ENCODE results near the gene DIS3L.
"Not testable (repeated sequence)": the region's sequence is repeated elsewhere in the genome, so short reads cannot be mapped to it uniquely, and the experiment has no call there.

Gene DIS3L

DNA sequence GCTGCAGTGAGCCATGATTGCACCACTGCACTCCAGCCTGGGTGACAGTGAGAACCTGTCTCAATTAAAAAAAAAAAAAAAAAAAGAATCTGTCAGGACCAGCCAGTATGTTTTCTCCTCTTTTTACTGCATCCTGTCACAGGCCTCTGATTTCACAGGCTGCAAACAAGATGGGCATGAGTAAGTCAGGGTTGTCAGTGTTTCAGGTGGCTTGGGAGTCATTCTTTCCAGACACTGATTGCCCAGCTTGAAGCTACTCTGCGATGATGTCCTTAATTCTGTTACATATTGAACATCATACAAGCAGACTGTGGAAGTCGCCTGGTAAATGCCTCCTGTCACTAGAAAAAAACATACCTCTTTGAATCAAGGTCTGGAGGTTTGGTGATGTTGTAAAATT, 18.8 kb downstream of the DIS3L start:
- no peak for DNase-seq

DNA sequence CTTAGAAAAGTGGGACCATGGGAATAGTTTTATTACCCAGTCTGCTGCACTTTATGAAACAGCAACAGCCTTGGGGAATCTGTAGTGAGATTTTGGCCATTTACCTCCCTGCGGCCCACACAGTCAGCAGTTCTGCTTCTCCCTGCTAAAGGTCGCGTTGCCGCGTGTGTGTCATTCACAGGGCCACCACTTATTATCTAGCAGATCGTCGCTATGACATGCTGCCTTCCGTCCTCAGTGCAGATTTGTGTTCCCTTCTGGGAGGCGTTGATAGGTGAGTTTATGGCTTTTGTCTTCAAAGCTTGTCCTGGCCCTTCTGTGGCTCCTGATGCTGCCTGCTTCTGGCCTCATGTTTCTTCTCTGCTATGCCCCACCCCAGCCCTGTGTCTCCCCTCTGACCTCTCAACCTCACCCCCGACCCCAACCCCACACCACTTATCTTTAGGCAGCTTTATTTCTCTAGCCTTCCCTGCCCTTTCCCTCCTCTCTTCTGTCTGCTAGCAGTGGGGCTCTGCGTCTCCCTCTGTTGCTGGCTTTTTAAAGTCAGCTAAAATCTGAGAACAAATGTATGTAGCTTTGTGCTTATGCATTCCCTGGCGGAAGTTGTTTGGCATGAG, 30.1 kb downstream of the DIS3L start:
- DNase-seq = no peak

DNA sequence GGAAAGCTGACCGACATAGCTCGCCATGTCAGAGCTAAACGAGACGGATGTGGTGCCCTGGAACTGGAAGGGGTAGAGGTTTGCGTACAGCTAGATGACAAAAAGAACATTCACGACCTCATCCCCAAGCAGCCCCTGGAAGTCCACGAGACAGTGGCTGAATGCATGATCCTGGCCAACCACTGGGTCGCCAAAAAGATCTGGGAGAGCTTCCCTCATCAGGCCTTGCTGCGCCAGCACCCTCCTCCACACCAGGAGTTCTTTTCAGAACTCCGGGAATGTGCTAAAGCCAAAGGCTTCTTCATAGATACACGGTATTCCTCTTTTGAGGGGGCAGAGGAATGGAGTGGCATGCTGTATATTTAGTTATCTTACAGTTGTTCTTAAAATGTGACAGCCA, 32.7 kb downstream of the DIS3L start:
- DNase-seq = no peak

DNA sequence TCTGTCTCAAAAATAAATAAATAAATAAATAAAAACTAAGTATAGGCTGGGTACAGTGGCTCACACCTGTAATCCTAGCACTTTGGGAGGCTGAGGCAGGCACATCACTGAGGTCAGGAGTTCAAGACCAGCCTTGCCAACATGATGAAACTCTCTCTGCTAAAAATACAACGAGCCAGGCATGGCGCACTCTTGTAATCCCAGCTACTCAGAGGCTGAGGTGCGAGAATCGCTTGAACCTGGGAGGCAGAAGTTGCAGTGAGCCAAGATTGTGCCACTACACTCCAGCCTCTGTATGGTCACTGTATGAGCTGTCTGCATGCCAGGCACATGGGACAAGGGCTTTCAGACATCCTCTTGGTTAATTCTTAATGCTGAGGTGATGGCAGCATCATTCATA, 34.4 kb downstream of the DIS3L start:
- no peak for DNase-seq

DNA sequence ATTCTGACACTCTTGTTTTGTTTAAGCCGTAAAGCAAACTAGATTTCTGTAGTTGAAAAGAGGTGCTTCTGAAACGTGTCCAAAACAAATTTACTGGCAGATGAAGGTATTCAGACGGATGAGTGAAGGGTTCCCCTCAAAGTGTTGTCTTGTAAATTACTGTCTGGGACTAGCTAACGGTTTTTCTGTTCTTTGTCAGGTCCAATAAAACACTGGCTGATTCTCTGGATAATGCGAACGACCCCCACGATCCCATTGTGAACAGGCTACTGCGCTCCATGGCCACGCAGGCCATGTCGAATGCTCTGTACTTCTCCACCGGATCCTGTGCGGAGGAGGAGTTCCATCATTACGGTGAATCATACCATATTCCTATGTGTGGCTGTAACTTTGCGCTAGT, 35.4 kb downstream of the DIS3L start:
- no peak for DNase-seq

DNA sequence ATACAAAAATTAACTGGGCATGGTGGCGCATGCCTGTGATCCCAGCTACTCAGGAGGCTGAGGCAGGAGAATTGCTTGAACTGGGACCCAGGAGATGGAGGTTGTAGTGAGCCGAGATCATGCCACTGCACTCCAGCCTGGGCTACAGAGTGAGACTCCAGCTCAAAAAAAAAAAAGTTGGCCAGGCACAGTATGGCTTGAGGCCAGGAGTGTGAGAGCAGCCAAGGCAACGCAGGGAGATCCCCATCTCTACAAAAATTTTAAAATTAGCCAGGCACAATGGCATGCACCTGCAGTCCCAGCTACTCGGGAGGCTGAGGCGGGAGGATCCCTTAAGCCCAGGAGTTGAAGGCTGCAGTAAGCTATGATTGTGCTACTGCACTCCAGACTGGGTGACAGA, 55.2 kb downstream of the DIS3L start:
- not testable (repeated sequence) for DNase-seq

DNA sequence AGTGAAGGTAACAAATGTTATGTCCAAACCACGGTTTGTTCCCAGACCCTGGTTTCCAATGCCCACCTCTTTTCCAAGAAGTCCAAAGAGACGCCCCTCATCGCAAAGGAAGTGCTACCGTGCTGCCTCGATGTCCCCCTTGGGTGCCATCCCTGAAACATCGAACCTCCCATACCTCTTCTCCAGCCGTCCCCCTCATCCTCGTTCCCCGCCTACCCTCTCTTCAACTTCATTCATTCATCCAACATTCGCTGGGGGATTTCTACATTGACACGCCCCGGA, 62.6 kb downstream of the DIS3L start:
- no peak for DNase-seq

DNA sequence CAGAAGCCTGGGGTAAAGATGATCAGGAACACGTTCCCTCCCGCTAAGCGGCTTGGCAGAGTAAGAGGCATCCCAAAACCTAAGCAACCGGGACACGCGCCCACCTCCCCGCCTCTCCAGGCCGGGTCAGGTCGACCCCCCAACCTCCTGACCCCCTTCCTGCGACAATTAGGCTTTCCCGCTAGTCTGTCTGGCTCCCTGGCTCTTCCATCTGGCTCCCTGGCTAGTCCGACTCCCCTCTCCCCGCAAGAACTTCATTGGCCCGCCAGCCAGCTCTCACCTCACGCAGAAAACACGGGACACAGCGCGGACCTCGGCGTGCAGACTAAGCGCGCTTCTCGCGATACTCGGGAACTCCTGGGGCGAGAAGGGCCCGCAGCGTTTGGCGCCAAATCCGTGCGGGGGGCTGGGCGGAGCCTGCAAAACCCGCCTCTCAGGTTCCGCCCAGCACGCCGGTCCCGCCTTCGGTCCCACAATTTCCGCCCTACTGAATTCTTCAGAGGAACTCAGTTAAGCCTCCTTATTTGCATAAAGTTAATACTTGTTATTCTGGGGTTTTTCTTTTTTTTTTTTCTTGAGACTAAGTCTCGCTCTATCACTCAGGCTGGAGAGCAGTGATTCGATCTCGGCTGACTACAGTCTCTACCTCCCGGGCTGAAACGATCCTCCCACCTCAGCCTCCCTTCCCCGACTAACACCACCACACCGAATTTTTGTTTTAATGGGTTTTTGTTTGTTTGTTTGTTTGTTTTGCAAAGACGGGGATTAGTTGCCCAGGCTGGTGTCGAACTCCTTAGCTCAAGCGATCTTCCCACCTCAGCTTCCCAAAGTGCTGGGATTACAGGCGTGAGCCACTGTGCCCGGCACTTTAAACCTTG, 63.2 kb downstream of the DIS3L start, which contains the start of gene TIPIN:
TSS of gene TIPIN (minus strand) at position 327 of the 878 bp plus-strand sequence. CDS start 3,738 bp downstream, outside the sequence.
- DNase-seq = peak; percentile 94

DNA sequence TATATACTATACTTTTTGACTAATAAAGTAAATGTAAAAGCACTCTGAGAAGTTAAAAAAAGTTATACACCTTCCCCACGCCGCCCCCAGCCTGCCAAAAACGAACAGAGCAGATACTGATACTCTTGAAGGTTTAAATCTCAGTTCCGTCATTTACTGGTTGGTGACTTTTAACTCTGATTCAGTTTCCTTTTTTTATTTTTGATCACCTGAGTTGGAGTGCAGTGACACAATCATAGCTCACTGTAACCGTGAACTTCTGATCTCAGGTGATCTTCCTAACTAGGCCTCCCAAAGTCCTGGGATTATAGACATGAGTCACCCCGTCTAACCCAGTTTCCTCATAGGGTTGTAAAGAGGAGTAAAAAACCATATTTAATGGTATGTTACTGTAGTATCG, 66.4 kb downstream of the DIS3L start:
- no peak for DNase-seq

DNA sequence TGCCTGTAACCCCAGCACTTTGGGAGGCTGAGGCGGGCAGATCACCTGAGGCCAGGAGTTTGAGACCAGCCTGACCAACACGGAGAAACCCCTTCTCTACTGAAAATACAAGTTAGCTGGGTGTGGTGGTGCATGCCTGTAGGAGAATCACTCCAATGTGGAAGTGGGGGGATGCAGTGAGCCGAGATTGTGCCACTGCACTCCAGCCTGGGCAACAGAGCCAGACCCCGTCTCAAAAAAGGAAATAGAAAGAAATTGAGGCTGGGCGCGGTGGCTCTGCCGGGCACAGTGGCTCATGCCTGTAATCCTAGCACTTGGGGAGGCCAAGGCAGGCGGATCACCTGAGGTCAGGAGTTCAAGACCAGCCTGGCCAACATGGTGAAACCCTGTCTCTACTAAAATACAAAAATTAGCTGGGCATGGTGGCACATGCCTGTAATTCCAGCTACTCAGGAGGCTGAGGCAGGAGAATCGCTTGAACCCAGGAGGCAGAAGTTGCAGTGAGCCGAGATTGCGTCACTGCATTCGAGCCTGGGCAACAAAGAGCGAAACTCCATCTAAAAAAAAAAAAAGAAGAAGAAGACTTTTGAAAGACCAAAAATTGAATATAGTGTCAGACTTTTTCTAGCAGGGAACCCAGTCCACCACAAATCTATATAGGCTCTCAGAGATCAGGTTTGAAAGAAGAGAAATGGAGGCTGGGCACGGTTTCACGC, 68.5 kb downstream of the DIS3L start:
- DNase-seq = not testable (repeated sequence)

DNA sequence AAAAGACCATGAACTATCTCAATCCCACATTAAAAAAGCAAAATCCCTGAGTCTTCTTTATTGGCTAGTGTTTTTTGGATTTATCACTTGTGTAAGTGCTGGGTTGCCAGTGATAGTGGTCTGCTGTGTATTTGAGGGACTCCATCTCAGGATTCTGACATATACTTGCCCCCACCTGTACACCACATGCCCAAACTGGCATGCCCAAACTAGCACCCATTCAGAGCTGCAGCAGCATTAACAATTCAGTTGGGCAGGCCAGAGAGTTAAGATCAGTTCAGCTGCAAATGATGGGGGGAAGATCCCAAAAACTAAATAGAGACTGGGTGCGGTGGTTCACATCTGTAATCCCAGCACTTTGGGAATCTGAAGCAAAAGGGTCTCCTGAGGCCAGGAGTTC, 69.4 kb downstream of the DIS3L start:
- DNase-seq = no peak

DNA sequence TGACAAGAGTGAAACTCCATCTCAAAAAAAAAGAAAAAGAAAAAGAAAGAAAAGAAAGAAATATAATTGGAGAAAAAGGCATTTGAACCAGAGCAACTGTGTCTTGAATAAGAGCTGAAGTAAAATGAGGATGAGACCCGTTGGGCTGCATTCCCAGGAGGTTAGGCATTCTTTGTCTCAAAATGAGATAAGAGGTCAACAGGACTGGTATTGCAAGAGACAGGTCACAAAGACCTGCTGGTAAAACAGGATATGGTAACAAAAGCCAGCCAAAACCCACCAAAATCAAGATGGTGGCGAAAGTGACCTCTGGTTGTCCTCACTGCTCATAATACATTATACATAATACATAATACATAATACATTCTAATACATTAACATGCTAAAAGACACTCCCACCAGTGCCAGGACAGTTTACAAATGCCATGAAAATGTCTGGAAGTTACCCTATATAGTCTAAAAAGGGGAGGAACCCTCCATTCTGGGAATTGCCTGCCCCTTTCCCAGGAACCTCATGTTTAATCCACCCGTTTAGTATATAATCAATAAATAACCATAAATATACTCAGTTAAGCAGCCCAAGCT, 71.7 kb downstream of the DIS3L start:
- no peak for DNase-seq

DNA sequence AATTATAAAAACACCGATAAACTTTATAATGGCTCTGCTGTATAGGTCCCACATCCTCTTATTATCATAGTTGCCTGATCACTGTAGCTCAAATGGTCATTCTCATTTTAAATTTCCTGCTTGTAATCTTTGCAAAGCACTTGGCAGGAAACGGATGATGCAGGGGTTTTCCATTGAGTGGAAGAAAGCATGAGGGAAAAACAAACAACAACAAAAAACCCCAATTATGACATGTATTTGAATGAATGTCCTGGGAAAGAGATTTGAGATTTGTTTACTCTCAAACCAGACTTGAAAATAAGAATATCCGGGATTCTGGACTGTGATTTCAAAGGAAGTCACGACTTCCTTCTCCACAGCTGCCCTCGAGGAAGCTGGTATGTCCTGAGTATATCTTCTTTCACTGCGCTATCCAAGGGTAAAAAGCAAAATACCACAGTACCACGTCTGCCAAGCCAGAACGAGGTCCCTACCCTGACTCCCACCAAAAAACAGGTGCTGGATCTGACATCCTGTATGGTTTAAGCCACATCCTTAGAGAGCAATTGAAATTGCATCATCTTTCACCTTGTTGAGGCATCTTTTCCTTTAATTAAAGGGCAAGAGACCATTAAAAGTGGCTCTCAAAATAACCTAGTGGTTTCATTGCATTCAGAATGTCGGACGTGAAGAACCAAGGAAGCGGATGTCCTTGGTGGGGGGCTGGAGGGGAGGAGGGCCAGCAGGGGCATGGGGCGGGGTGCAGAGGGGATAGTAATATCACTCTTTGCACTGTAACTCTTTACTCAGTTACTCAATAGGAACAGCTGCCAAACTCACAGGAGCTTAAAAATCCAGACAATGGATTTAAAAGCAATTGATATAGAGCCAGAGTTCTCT, 76.6 kb downstream of the DIS3L start:
- DNase-seq = no peak

DNA sequence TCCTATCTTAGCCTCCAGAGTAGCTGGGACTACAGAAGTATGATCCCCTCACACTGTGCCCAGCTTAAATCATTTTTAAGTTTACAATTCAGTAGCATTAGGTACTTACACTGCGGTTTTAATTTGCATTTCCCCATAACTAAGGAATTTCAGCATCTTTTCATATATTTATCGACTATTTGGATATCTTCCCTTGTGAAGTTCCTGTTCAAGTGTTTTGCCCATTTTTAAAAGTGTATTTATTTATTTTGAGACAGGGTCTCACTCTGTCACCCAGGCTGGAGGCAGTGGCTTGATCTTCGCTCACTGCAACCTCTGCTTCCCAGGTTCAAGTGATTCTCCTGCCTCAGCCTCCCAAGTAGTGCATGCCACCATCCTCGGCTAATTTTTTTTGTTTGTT, 80.8 kb downstream of the DIS3L start:
- DNase-seq = no peak

DNA sequence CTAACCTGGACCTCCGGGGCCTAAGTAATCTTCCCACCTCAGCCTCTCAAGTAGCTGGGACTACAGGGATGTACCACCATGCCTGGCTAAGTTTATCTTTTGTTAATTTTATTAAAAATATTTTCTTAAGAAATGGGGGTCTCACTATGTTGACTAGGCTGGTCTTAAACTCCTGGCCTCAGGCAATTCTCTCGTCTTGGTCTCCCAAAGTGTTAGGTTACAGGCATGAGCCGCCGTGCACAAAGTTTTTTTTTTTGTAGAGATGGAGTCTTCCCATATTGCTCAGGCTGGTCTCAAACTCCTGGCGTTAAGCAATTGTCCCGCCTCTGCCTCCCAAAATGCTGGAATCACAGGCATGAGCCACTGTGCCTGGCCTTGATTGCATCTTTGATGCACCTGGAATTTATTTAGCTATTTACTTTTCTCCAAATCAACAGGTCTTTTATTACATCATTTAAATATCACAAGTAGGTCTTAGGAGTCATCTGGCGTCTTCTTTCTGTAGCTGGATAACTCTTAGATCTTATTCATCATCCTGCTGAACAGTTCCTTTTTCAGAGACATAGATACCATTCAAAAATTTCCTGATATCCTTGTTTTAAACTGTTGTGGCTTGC, 85.6 kb downstream of the DIS3L start:
- no peak for DNase-seq

DNA sequence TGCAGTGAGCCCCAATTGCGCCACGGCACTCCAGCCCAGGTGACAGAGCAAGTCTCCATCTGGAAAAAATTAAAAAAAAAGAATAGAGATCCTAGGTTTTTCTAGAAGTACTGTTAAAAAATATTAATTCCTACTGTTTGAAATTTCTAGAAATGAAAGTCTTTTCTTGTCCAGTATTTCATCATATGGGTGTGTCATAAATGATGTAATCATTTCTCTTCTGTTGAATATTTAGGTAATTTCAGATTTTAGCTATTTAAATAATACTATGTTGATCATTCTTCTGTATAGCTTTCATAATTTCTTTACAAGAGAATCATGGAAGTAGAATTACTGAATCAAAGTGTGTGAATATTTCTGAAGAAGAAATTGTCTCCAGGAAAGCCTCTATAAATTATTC, 88.0 kb downstream of the DIS3L start:
- DNase-seq = not testable (repeated sequence)

All from activated gamma-delta T cell treated with Interleukin-2 at 50 U/mL for 16 hours (primary cell).